Small intestine (tissue), 7 donors: ENCODE results near the gene GALNT17. TPM values are rescaled to one million over a fixed set of nuclear protein-coding genes. Genes with fewer than 3 reads are reported as not detected.
A peak's percentile ranks its signal among the peaks of the same experiment; 100 is the strongest.
"Not testable (repeated sequence)": the region's sequence is repeated elsewhere in the genome, so short reads cannot be mapped to it uniquely, and the experiment has no call there.

Source experiments
- DNase-seq, 2 donors: peaks; one replicate each; pipeline versions ENCODE4 v3.0.0 to v3.0.0-alpha.2; 2013
- FAIRE-seq: peaks from 2 replicates; lab custom pipeline; 2012; peaks lifted over from hg19 to GRCh38; lab: Jason Lieb, UNC
- H3K27ac ChIP-seq, 3 donors: one replicate each; pipeline ENCODE4 v1.5.1; 2013; ENCODE audit warnings: low read length in 2 of 3, mild to moderate bottlenecking in 2 of 3, control low read depth in 1 of 3, inconsistent platforms in 1 of 3, low read depth in 1 of 3, moderate library complexity in 1 of 3
- H3K27me3 ChIP-seq, 3 donors: one replicate each; pipeline ENCODE4 v1.6.1; 2013; ENCODE audit warnings: low read length in 3 of 3, inconsistent platforms in 1 of 3; ENCODE audit not compliant: control insufficient read depth in 3 of 3, insufficient read depth in 3 of 3
- H3K36me3 ChIP-seq, 3 donors: one replicate each; pipeline ENCODE4 v1.6.1; 2013; ENCODE audit warnings: low read length in 3 of 3, inconsistent platforms in 1 of 3, low read depth in 1 of 3, mild to moderate bottlenecking in 1 of 3, moderate library complexity in 1 of 3; ENCODE audit not compliant: control insufficient read depth in 3 of 3, insufficient read depth in 2 of 3
- H3K4me1 ChIP-seq, 3 donors: one replicate each; pipeline ENCODE4 v1.6.1; 2013; ENCODE audit warnings: low read length in 2 of 3, inconsistent platforms in 1 of 3, low read depth in 1 of 3, mild to moderate bottlenecking in 1 of 3, moderate library complexity in 1 of 3; ENCODE audit not compliant: control insufficient read depth in 3 of 3, insufficient read depth in 2 of 3
- H3K4me3 ChIP-seq, 3 donors: one replicate each; pipeline ENCODE4 v1.5.1; 2013; ENCODE audit warnings: low read length in 3 of 3, control low read depth in 1 of 3, inconsistent platforms in 1 of 3, low read depth in 1 of 3, mild to moderate bottlenecking in 1 of 3, moderate library complexity in 1 of 3
- H3K9me3 ChIP-seq, 2 donors: one replicate each; pipeline ENCODE4 v1.6.1; 2013; ENCODE audit warnings: low read depth in 1 of 2, low read length in 1 of 2; ENCODE audit not compliant: control insufficient read depth in 2 of 2, insufficient read depth in 1 of 2
- WGBS, 3 donors: extraction: QIAGEN DNeasy Blood & Tissue Kit; methylation state at CpG; one replicate each; pipeline ENCODE4 v1.1.7; 2013; 5-methylcytosine and 5-hydroxymethylcytosine counted together
- polyA plus RNA-seq, 4 donors: library from polyadenylated mRNA; stranded (reverse) in 3 of 4; unstranded in 1 of 4; fragments of 200-250 nt in 3 of 4; fragments of 120-200 nt in 1 of 4; gene quantifications; one replicate each; pipeline versions ENCODE4 v1.2.1 to v1.2.3, GENCODE V29; 2013
- donor health status: healthy with polysubstance abuse.
- donor health status: control.
- donor health status: control.
- donor health status: Bipolar disorder and iron deficiency.
- donor health status: healthy.

The GALNT17 gene
- polyA plus RNA-seq, 4 donors = 0.34 to 2.9 (median 0.54) TPM; not detected in 1

GRCh38 chr7:71718563-71718962, 586.6 kb downstream of the GALNT17 start:
- H3K4me3 ChIP-seq = no peak overlapping the region
- FAIRE-seq = no peak
- H3K9me3 ChIP-seq = no peaks in the 10 kb centered on the region
- no peaks in the 10 kb centered on the region for H3K36me3 ChIP-seq
- H3K4me1 ChIP-seq = no peaks in the 10 kb centered on the region
- 78 to 88% (median 85%) methylated on average over 6 of the region's 6 CpGs for WGBS, 3 donors
- H3K27me3 ChIP-seq = no peaks in the 10 kb centered on the region
- no peak for DNase-seq
- no peak overlapping the region for H3K27ac ChIP-seq

- no peaks in the 10 kb centered on the region for H3K27me3 ChIP-seq
- WGBS, 3 donors = 50 to 68% (median 60%) methylated on average over 3 of the region's 3 CpGs
- FAIRE-seq = no peak
- H3K4me1 ChIP-seq = no peaks in the 10 kb centered on the region
- no peaks in the 10 kb centered on the region for H3K36me3 ChIP-seq
- no peak overlapping the region for H3K27ac ChIP-seq
- DNase-seq = no peak
- H3K4me3 ChIP-seq = no peak overlapping the region
- no peaks in the 10 kb centered on the region for H3K9me3 ChIP-seq
These were observed 589.8 kb downstream of the GALNT17 start for GRCh38 chr7:71721742-71722141.

GRCh38 chr7:71723859-71724258, 591.9 kb downstream of the GALNT17 start:
- no peaks in the 10 kb centered on the region for H3K4me1 ChIP-seq
- WGBS, 3 donors = 40 to 51% (median 43%) methylated on average over 7 of the region's 7 CpGs
- no peaks in the 10 kb centered on the region for H3K36me3 ChIP-seq
- H3K4me3 ChIP-seq = no peak overlapping the region
- no peaks in the 10 kb centered on the region for H3K9me3 ChIP-seq
- H3K27ac ChIP-seq = no peak overlapping the region
- DNase-seq = no peak
- H3K27me3 ChIP-seq = no peaks in the 10 kb centered on the region
- no peak for FAIRE-seq

- H3K9me3 ChIP-seq = peaks cover 0 to 4% of the 10 kb centered on the region in 2 donors
- DNase-seq = no peak
- H3K27ac ChIP-seq = no peak overlapping the region
- H3K27me3 ChIP-seq = no peaks in the 10 kb centered on the region
- no peaks in the 10 kb centered on the region for H3K36me3 ChIP-seq
- no peak for FAIRE-seq
- H3K4me3 ChIP-seq = no peak overlapping the region
- 63 to 100% (median 88%) methylated on average over 1 of the region's 1 CpG for WGBS, 3 donors
- no peaks in the 10 kb centered on the region for H3K4me1 ChIP-seq
These were observed 595.4 kb downstream of the GALNT17 start for GRCh38 chr7:71727347-71727746.

GRCh38 chr7:71731740-71732139, 599.8 kb downstream of the GALNT17 start:
- 85 to 89% (median 86%) methylated on average over 9 of the region's 9 CpGs for WGBS, 3 donors
- FAIRE-seq = no peak
- H3K9me3 ChIP-seq = peaks cover 0 to 4% of the 10 kb centered on the region in 2 donors

GRCh38 chr7:71733107-71733870, 601.3 kb downstream of the GALNT17 start:
- peaks cover 0 to 4% of the 10 kb centered on the region in 2 donors for H3K9me3 ChIP-seq
- peak; percentile 53 to 88 for DNase-seq
- 5 to 8% (median 7%) methylated on average over 25 to 29 of the region's 29 CpGs for WGBS, 3 donors
- H3K4me1 ChIP-seq = no peaks in the 10 kb centered on the region
- no peaks in the 10 kb centered on the region for H3K27me3 ChIP-seq
- no peak overlapping the region for H3K4me3 ChIP-seq
- FAIRE-seq = no peak
- H3K27ac ChIP-seq = no peak overlapping the region
- no peaks in the 10 kb centered on the region for H3K36me3 ChIP-seq

More at GRCh38 chr7:71731740-71732139, 599.8 kb downstream of the GALNT17 start:
- H3K36me3 ChIP-seq = no peaks in the 10 kb centered on the region
- no peaks in the 10 kb centered on the region for H3K4me1 ChIP-seq
- H3K27me3 ChIP-seq = no peaks in the 10 kb centered on the region
- H3K27ac ChIP-seq = no peak overlapping the region
- DNase-seq = no peak
- no peak overlapping the region for H3K4me3 ChIP-seq

GRCh38 chr7:71735961-71736556, 604.1 kb downstream of the GALNT17 start:
- 37 to 41% (median 37%) methylated on average over 7 of the region's 7 CpGs for WGBS, 3 donors
- no peaks in the 10 kb centered on the region for H3K36me3 ChIP-seq
- no peaks in the 10 kb centered on the region for H3K9me3 ChIP-seq
- no peak overlapping the region for H3K27ac ChIP-seq
- no peaks in the 10 kb centered on the region for H3K4me1 ChIP-seq
- DNase-seq = peak; percentile 49 to 71
- no peak for FAIRE-seq
- no peaks in the 10 kb centered on the region for H3K27me3 ChIP-seq
- no peak overlapping the region for H3K4me3 ChIP-seq

GRCh38 chr7:71737931-71738540, 606.1 kb downstream of the GALNT17 start:
- not testable (repeated sequence) for H3K9me3 ChIP-seq, FAIRE-seq, H3K4me1 ChIP-seq, H3K4me3 ChIP-seq, H3K36me3 ChIP-seq, DNase-seq, H3K27ac ChIP-seq, H3K27me3 ChIP-seq
- WGBS, 3 donors = 84 to 91% (median 89%) methylated on average over 26 to 42 of the region's 42 CpGs
